HEK293 (cell line): Measurements from ENCODE around the gene MEGF6.

Experiments used
- KLF16 ChIP-seq: fragments of 450-650 bp; formaldehyde crosslinking; IDR thresholded peaks from 2 replicates; pipeline ENCODE4 v1.5.1; 2017; ENCODE audit warnings: missing biosample characterization, missing genetic modification characterization
- ZNF664 ChIP-seq: fragments of 450-650 bp; formaldehyde crosslinking; IDR thresholded peaks from 2 replicates; pipeline ENCODE4 v1.5.1; 2016; ENCODE audit warnings: missing biosample characterization, missing genetic modification characterization
- TF ChIP-seq, protein P1 (sequence below): fragments of 450-650 bp; formaldehyde crosslinking; IDR thresholded peaks from 2 replicates; pipeline ENCODE4 v1.5.1; 2016; ENCODE audit warnings: missing biosample characterization, missing genetic modification characterization

DNA sequence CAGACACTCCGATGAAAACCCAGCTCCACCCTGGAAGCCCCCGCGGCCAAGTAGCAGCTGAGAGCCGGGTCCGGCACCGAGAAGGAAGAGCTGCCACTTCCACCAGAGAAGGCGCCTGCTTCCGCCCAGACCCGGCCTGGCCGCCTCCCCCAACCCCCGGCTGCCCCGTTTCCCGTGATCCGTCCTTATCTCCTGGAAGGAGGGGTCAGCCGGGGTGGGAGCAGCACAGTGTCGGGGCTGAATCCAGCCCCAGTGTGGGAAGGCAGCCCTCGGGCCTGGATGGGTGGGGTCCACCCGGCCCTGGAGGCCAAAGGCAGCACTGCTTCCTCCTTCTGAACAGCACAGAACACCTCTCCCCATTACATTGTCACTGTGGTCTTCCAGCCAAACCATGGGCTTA is 69.4 kb downstream of the MEGF6 start:
- TF ChIP-seq ZNF664 (tag by site-specific recombination) (no peak), KLF16 (tag by site-specific recombination) (no peak)
- TF ChIP-seq, protein P1, sequence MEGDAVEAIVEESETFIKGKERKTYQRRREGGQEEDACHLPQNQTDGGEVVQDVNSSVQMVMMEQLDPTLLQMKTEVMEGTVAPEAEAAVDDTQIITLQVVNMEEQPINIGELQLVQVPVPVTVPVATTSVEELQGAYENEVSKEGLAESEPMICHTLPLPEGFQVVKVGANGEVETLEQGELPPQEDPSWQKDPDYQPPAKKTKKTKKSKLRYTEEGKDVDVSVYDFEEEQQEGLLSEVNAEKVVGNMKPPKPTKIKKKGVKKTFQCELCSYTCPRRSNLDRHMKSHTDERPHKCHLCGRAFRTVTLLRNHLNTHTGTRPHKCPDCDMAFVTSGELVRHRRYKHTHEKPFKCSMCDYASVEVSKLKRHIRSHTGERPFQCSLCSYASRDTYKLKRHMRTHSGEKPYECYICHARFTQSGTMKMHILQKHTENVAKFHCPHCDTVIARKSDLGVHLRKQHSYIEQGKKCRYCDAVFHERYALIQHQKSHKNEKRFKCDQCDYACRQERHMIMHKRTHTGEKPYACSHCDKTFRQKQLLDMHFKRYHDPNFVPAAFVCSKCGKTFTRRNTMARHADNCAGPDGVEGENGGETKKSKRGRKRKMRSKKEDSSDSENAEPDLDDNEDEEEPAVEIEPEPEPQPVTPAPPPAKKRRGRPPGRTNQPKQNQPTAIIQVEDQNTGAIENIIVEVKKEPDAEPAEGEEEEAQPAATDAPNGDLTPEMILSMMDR (tag by site-specific recombination): no peak
